LNCAP (cell line): ENCODE results near the gene SH3RF3.

ENCODE experiments used
- TF ChIP-seq, protein P1 (sequence below): fragments of 450-650 bp; IDR thresholded peaks from 2 replicates; pipeline ENCODE4 v1.5.1; 2017; ENCODE audit warnings: mild to moderate bottlenecking

Gene SH3RF3

DNA sequence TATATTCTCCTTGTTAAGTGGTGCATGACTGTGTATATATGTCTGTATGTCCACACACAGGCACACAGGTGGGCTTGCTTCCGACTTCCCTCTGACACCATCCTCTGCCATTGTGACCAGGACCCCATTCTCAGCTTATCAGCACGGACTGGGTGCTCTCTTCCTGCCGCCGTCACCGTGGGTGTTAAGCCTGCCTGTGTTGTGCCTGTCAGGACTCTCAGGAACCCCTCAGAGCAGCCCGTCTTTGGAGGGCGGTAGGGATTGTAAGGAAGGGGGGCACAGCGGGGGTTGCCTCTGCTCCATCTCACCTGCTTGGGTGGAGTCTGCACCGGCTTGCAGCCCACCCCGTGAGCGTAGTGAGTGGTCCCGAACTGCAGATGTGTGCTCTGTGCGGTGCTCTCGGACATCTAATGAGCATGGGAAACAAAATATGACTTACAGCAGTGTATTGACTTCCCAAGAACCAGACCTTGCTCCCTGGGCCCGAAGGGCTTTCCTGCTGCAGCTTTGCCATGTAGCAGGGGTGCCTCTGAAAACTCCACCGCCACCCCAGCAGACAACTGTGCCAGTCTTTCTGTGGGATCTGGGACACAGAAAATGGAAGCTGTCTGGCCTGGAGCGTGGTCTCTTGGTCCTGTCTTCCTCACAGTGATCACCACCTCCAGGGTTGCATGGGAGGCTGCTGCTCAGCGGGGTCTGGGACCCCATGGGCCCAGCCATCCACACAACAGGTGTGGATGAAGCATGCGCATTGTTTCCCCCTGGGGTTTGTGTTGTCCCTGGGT lies 58.9 kb downstream of the SH3RF3 start:
- TF ChIP-seq, protein P1, sequence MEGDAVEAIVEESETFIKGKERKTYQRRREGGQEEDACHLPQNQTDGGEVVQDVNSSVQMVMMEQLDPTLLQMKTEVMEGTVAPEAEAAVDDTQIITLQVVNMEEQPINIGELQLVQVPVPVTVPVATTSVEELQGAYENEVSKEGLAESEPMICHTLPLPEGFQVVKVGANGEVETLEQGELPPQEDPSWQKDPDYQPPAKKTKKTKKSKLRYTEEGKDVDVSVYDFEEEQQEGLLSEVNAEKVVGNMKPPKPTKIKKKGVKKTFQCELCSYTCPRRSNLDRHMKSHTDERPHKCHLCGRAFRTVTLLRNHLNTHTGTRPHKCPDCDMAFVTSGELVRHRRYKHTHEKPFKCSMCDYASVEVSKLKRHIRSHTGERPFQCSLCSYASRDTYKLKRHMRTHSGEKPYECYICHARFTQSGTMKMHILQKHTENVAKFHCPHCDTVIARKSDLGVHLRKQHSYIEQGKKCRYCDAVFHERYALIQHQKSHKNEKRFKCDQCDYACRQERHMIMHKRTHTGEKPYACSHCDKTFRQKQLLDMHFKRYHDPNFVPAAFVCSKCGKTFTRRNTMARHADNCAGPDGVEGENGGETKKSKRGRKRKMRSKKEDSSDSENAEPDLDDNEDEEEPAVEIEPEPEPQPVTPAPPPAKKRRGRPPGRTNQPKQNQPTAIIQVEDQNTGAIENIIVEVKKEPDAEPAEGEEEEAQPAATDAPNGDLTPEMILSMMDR = no peak

DNA sequence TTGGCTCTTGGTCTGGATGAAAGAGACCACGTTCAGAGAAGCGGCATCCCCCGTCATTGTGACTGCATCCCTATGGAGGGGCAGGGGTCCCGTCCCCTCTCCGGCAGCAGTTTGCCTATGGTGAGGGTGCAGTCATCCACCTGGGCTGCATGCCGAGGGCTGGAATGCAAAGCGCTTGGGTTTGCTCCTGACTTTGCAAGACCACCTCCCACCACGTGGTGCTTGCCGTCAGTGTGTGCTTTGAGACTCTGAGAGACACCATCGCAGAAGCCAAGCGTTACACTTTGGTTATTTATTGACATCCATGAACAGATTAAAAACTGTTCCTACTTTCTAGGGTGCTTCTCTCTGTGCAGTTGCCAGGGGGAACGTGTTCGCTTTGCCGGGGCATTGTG lies 59.5 kb downstream of the SH3RF3 start:
- TF ChIP-seq, protein P1 = no peak

DNA sequence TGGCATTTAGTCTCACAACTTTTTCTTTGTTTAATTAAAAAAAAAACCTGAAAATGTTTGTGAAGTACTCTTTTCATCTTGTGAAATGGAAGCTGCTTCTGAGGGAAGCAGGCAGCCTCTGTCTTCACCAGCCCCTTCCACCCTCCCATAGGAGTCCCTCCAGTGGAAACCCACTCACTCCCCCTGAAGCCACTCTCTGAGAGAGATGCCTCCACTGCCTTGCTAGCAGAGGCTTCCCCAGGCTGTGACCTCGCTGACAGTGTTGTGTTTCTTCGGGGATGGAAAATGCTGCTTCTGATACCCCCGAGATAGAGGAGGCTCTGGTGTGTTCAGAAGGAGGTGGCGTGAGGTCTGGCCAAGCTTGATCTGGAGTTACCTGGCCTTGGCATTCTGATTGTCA lies 59.9 kb downstream of the SH3RF3 start:
- TF ChIP-seq, protein P1 = no peak

DNA sequence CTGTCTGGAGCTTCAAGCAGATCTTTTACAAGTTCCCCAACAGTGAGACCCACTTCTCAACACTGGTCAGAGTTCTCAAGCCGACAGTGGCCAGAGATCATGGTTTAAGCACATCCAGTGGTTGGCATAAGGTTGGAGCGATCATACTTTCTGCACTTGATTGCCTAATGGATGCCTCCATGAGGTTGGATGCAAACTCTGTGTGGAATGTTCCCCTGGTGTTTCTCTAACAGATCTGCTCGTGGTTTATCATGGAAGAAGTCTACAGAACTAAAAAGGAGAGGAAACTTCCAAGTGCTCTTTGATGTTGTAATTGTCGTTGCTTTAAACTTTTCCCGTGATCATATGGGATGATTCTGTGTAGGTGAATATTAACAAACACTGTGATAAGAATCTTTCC lies 60.7 kb downstream of the SH3RF3 start:
- TF ChIP-seq, protein P1 = no peak

DNA sequence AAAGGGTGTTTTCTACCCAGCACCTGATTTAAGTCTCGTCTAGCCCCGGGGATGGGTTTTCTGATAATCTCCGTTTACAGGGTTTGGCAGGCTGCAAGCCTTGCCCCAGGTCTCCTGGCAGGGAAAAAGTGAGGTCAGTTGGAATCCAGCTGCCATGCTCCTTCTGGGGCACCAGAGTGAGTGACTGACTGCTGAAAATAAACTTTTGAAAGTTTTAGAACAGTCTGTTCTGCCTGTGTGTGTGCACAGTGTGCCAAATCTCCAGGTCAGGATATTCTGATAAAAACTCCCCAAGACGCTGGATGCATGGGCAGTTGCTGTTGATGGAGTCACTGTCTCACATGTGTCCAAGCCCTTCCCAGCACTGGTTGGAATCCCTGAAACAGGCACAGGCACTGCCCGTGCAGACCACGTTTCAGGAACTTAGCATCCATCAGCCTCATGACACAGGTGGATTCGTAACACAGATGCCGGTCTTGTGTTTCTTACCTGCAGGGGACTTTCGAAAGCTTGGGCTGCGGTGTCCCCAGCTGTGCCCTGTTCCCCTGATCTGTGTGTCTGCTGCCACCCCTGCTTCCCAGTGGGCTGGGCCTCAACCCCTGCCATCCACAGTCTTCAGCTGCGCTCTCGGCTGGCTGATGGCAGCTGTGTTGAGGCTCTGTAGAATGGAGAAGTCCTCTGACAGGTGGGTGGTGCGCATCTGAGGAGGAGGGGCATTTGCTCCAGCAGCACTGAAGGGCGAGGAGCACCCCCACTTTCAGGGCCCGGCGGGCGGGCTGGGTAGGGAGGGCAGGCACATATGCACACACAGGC lies 65.0 kb downstream of the SH3RF3 start:
- TF ChIP-seq, protein P1 = no peak

DNA sequence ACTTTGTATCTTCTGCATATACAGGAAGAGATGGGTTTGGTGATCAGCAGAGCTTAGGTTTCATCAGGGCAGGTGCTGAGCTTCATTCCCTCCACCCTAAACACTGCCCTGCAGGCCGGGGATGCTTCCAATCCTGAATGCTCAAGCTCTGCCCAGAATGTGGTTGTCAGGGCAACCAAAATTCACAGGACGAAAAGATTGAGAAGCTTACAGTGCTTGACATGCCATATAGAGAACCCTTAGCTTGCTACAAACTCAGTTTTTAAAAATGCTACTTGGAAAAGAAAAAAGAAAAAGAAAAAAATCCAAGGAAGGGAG lies 65.6 kb downstream of the SH3RF3 start:
- TF ChIP-seq, protein P1 = no peak

DNA sequence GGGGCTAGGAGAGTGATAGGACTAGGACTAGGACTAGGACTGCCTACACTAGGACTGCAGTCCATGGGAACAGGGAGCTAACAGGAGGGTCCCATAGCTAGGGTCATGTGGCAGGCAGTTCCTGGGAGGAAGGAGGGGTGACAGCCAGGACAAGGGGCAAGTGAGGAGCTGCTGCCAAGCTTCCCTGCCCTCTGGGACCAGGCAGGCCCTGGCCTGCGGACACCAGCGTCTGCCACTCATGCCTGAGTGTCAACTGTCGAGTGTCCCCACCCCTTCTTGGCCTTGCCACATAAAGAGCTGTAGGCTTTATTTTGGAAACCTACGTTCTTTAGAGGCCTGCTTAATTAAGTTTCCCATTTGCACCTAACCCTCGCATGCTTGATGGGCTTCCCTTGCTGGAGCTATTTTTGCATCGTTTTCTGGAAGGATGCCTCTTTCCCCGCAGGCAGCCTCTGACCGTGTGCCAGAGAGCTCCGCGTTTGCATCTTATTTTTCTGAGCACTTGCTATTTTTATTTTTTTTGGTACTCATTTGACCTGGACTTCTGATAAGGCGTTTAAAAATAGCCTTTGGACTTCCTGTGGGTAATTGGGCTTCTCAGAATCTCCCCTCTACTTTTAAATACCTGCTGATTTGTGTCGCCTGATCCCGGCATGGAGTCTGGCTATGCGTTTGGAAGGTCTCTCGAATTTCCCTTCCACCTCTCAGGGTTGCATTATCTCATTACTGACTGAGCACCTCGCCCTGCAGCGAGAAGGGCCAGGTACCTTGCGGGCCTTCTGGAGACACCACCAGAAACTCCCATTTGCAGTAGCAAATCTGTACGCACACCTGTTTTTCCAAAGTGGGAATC lies 66.4 kb downstream of the SH3RF3 start:
- TF ChIP-seq, protein P1 = no peak
